NK-92 treated with Interleukin-12 subunit alpha and Interleukin-12 subunit beta, amount 100 ng/mL, for 24 hours (cell line): ENCODE measurements around the gene C8A.

Experiments used
- DNase-seq: peaks from one replicate; lab custom pipeline; 2025; lab: John Stamatoyannopoulos, UW

The C8A gene

DNA sequence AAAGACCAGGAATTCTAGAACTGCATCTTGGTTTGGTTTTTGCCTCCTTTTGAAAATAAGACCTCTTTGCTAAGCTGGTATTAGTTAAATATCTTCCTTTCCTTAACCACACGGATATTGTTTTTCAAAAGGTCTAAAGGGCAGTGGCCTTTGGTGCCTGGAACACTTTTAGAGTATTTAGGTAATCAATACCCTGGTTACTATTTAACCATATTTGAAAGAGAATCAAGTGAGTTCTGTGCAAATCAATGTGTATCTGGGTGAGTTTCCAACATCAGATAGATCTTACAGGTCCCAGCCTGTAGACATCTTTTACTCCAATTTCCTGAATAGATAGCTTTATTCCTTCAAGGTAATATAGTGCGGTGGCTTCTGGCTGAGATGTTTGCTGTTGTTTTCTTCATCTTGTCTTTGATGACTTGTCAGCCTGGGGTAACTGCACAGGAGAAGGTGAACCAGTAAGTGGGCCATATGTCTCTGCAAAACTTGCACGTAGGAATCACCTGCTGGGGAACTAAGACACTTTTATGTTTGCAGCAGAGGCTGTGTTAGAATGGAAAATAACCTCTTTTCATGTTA, at the start of gene C8A:
Gene C8A (plus strand): TSS at position 277 of the 579 bp plus-strand sequence. CDS start 105 bp downstream, at position 382.
- DNase-seq: no peak

DNA sequence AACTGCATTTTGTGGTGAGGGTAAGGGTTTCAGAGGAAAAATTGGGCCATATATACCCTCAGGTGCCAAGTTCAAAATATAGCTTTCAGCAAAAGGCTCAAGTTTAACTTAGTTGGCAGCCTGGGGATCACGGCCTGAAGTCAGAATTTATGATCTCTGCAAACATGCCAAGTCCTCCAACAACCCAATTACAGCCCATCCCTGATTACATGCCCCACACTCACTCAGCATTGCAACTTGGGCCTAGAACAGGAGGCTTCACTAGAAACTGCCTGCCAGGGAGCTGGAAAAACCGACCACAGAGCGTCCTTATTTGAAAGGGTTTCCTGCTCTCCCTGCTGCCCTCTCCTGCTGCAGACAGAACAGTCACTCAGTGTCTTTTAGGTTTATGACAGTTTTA, 47.8 kb upstream of the C8A start:
- no peak for DNase-seq

DNA sequence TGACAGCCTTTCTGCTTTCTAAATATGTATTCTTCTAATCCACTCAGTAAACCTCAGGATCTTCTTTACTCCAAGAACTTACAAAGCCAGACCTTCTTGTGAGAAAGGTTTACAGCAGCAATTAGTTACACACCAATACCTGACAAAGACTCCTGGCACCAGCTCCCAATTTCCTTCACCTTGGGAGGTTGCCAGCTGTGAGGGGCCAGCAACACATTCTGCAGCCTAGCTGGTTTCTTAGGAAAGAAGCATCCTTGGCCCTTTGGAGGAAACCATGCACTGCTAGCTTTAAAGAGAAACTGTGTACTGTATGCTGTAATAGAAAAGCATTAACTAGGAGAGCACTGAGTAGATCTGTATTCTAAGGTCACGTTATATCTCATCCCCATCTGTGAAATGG, 46.2 kb upstream of the C8A start:
- no peak for DNase-seq

GRCh38 chr1:56811331-56811730, 43.3 kb upstream of the C8A start:
- no peak for DNase-seq

DNA sequence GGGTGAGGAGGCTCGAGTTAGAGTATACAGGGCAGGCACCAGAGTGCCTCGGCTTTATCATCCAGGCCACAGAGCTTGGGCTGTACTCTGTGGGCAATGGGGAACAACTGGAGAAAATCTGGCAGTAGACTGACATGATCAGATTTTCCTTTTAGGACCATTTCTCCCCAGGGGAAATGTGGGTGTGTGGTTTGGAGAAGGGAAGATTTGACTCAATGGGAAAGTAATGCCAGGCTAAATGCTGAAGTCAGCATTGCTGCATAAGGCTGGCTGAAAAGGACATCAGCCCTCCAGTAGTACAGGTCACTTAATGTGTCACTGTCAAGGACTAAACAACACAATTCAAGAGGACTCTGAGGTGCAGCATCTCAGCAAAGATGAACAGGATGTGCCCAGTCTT, 40.4 kb upstream of the C8A start:
- DNase-seq: no peak

DNA sequence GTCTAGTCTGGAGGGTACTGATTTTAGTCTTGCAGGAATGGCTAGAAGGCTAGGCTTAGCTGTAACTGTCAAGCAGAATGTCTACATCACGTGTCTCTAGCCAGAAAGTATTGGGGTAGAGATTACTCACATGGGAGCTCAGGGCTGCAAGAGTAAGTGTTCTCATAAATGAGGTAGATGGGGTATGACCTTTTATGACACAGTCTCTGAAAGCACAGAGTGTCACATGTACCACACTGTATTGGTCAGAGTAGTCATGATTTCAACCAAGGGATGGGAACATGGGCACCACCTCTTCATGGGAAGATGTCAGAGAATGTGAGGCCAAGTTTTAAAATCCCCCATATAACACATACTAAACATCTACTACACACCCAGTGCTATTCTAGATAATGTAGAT, 38.3 kb upstream of the C8A start:
- DNase-seq: no peak

GRCh38 chr1:56816909-56817308, 37.7 kb upstream of the C8A start:
- DNase-seq: no peak

DNA sequence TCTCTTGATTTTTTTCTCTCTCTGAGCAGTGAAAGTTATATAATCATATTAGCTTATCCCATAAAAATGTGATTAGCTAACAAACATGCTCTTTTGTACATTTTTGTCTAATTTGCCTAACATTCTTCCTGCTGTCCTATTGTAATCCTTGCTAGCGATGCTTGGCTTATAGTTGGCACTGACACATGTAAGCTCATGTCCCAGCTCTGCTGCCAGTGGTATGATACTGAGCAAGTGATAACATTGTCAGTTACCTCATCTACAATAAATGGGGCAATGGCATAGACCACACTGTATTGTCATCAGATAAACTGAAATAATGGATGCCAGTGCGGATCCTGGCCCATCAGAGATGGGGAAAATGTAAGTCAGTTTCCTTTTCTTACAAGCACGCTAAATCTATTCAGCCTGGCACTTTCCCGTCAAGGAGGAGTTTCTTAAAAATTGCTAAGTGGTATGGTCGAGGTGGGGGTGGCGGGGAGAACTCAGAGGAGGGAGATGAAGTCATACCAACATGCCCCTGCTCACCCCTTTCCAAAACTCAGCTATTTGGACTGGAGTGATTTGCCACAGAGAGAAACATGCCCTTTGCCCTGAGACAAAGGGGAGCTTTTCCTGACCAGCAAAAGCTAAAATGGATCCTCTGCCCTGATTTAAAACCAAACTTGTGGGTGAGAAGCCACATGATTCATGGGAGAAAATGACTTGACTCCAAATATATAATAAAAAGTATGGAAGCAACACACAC, 36.7 kb upstream of the C8A start:
- no peak for DNase-seq

GRCh38 chr1:56819387-56819899, 35.2 kb upstream of the C8A start, which contains the start of gene FYB2:
Gene FYB2, minus strand, starts transcription at chr1:56819404. Its CDS starts 114 bp downstream, at chr1:56819290.
- no peak for DNase-seq

DNA sequence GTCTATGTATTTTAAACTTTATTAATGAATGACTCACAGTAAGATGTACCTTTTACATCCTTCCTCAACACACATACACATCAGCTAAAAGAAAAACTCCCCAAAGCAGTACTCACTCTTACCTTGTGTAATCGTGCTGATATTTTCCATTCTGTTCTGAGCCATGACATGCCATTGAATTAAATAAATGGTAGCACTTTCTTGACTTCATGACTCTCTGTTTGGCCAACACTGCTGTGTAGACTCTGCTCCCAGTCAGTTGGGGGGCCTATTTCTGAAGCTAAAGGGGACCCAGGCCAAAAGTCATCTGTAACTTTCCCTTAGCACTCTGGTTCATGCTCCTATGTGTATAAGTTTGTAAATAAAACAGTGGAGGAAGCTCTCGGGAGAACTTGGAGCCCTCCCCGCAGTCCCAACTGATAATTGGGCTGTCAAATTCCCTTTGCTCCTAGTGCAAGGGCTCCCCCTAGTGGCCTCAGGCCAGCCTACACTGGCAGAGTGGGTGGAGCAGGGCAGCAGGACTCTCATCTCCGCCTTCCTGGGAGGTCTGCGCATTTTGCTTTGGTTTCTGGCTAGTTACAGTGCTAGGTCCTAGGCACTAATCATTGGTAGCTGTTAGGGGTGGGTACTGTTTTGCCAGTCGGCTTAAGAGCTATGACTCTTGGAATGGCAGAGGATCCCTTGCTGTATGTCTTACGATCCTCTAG, 33.7 kb upstream of the C8A start:
- peak; percentile 51 for DNase-seq

DNA sequence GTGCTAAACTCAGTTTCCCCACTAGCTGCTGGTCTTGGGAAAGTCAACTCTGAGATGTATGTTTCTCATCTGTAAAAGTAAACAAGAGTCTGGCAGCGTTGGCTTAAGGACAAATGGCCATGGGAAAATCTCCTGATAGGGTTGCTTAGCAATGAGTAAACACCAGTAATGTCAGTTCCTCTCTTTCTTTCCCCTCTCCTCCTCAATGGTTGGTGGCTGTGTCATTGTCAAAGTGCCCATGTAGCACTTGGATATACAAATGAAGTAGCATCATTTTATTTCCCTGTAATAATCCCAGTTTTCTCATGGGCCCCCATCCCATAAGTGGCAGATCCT, 33.2 kb upstream of the C8A start:
- no peak for DNase-seq

DNA sequence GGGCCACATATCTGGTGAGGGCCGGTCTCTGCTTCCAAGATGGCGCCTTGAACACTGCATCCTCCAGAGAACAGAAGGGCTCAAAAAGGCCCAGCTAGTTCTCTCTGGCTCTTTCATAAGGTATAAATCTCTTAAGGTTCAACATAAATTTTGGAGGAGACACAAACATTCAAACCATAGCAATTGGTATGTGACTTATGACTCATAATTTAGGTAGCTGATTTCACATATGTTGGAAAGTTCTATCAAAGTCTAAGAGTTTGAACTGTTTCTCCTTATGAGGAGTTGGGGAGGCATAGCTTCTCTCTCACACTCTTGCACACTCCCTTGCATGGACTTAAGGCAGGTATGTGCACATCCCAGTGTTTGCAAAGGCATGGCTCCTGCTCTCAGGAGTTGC, 30.3 kb upstream of the C8A start:
- DNase-seq: no peak

DNA sequence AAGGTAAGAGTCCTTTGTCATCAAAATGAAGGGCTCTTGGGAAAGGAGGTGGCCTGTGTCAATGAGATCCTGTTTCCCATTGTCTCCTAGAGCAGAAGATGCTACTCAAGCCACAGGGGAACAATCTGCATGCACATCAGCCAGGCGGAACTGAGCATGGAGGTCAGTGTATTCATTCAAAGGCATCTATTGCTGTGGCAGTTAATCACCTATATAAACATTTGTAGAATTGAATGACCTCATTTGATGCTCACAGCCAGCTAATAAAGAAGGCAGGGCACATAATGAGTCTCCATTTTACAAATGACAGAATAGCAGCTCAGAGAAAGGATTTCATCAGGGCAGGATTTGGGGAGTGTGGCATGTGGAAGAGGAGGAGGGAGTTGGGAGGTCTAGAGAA, 29.7 kb upstream of the C8A start:
- no peak for DNase-seq

DNA sequence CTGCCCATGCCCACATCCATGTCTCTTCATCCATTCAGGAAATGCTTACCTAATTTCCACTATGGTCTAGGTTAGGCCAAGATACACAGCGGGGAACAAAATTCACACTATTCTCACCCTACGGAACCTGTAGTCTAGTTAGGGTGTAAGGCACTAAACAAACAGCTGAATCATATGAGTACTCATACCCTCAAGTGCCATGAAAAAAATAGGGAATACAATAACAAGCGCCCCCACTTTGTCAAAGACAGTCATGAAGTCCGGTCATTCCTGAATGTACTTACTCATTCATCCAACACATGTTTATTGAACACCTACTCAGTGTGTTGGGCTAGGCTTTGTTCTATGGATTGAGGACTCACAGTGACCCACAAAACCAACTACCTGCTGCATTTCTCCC, 29.2 kb upstream of the C8A start:
- no peak for DNase-seq

GRCh38 chr1:56827711-56828110, 26.9 kb upstream of the C8A start:
- no peak for DNase-seq

DNA sequence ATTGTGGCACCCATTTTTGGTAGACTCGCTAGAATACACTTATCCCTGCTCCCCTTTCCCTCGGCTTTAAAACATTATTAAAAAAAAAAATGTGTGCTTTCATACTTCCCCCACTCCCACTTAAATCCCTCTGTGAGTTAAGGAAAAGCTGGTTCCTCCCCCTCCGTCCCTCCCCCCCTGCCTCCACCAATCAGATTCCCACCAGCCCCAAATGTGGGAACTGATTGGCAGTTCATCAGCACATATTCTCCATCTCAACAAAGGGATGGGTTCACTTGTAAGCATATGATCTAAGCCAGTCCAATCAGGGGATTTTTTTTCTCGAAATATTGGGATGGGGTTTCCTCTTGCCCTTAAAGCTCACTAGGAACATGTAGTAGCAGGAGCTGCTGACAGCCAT, 24.5 kb upstream of the C8A start:
- no peak for DNase-seq

DNA sequence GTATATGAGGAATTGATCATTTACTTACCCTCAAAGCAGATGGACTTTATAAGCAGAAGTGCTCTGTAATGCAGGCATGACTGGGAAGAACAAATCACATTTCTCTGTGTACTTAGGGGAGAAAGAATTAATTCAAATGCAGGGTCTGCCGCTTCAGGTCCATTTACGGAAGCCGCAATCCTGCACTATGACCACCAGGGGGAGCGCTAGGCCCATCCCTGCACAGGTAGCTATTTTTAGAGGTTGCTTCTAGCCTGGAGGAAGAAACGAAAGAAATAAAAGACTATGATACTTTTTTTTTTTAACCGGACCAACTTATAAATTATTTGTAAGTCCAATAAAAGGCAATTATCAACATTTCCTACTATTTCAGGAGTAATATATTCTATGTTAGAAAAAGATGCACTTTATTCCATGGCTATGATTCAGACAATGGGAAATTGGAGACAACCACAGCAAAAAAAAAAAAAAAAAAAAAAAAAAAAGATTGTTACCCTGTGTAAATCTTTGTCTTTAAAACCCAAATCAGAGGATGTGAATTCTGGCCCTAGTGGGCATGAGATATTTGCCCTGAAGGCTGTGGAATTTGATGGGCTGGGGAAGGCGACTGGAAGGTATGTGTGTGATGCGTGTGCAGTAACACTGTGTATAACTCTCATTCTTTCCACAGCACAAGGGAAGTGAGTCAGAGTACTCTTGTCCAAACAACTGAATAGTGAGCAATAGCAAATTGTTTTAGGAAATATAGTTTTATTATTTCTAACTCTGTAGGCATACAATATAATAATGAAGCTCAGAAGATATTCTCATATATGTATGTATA, 22.5 kb upstream of the C8A start:
- DNase-seq: peak; percentile 39

DNA sequence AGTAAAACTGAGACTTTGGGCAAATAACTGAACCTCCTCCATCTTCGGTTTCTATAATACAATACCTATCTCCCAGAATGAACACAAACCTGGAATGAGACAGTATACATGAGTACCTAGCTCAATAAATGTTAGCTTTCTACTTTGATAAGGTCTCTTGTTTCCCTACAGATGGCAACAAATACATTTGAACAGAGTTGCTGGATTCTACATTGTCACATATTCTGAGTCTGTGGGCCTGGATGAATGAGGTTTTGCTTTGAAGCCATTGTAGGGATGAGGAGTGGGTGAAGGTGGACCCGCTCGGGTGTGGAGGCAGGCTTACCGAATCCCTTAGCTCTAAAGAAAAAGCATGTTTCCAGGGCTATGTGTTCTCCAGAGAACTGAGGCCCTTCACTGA, 21.5 kb upstream of the C8A start:
- no peak for DNase-seq

DNA sequence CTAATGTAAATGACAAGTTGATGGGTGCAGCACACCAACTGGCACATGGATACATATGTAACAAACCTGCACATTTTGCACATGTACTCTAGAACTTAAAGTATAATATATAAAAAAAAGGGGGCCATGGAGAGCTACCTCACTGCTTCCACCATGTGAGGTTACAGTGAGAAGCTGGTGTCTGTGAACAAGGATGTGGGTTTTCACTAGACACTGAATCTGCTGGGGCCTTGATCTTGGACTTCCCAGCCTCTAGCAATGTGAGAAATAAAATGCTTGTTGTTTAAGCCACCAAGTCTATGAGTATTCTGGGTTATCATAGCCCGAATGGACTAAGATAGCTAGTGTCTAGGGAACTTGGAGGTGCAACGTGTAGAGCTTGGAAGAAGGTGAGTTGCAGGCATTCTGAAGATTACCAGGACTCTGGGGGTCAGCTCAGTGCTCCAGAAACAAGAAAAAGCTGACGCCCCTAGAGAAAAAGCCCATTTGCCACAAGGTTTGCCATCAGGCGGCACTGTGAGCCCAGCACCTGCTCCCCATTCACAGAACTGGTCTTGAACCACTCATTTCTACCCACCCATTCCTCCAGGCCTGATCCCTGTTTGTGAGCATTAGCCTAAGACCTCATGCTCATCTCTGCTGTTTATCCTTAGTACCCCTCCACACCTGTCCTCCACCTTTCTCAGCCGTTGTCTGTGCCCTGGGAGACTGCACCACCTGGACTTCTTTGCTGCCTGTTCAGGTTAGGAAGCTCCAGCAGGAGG, 20.3 kb upstream of the C8A start:
- DNase-seq: no peak

- DNase-seq: no peak
These were observed 18.9 kb upstream of the C8A start for GRCh38 chr1:56835657-56836056.

DNA sequence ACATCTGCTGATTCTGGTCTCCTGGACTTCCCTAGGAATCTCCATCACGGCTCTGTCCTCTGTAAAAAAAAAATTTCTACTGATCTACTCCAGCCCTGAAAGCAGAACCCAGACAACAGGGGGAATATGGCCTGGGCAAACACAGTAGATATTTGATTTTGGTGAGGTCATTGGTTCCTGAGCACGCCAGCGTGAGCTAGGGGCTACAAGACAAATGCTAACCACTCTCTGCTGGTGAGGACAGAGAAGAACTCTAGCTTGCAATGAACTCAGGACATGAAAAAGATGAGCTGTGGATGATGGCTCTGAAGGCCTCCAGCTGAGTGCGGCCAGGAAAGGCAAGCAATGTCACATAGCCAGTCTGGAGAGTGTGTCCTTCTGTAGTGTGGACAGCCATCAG, 18.2 kb upstream of the C8A start:
- DNase-seq: no peak
